Measurements from ENCODE around the gene USP3. TPM values are rescaled to one million over a fixed set of nuclear protein-coding genes. Genes with fewer than 3 reads are reported as not detected.

Gene USP3
- total RNA-seq, 1 experiment from 2014 or later = 54.2 TPM

- peaks cover 15% of the 10 kb centered on the region for H3K4me1 ChIP-seq
- H3K9me3 Mint-ChIP-seq (ENCODE audit: unreplicated experiment) = no peaks in the 10 kb centered on the region
- no TSS peak for BruUV-seq (replicated peaks)
- ChIA-PET CTCF (interaction anchor here (0.6 kb wide), 1 partner anchor 203 kb away, joined by 3 read pairs; no protein-coding TSS in a partner anchor), POLR2A (no interaction called here)
- TF ChIP-seq, protein P1, sequence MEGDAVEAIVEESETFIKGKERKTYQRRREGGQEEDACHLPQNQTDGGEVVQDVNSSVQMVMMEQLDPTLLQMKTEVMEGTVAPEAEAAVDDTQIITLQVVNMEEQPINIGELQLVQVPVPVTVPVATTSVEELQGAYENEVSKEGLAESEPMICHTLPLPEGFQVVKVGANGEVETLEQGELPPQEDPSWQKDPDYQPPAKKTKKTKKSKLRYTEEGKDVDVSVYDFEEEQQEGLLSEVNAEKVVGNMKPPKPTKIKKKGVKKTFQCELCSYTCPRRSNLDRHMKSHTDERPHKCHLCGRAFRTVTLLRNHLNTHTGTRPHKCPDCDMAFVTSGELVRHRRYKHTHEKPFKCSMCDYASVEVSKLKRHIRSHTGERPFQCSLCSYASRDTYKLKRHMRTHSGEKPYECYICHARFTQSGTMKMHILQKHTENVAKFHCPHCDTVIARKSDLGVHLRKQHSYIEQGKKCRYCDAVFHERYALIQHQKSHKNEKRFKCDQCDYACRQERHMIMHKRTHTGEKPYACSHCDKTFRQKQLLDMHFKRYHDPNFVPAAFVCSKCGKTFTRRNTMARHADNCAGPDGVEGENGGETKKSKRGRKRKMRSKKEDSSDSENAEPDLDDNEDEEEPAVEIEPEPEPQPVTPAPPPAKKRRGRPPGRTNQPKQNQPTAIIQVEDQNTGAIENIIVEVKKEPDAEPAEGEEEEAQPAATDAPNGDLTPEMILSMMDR (IDR thresholded peaks at IDR 0.05; ENCODE audit: insufficient read depth in 1 of 2, low read depth in 1 of 2, low read length in 1 of 2, severe bottlenecking in 1 of 2, unreplicated experiment in 1 of 2) = no peak
- no peaks in the 10 kb centered on the region for H3K9me3 ChIP-seq
- no peak overlapping the region for H3K4me3 Mint-ChIP-seq (ENCODE audit: unreplicated experiment)
- H3K27me3 ChIP-seq (replicated peaks; ENCODE audit: control insufficient read depth, insufficient read depth, low read length) = no peaks in the 10 kb centered on the region
- no peaks in the 10 kb centered on the region for H3K27me3 Mint-ChIP-seq (ENCODE audit: insufficient read depth, unreplicated experiment)
- peaks cover 22% of the 10 kb centered on the region for H3K4me1 Mint-ChIP-seq (ENCODE audit: low read depth, unreplicated experiment)
- no peak overlapping the region for H3K27ac Mint-ChIP-seq (ENCODE audit: unreplicated experiment)
- no peak overlapping the region for H3K4me3 ChIP-seq (ENCODE audit: low read depth, low read length)
- DNase-seq = no peak
- no peaks in the 10 kb centered on the region for H3K36me3 ChIP-seq (ENCODE audit: control insufficient read depth, insufficient read depth, low read length)
- peaks cover 6% of the 10 kb centered on the region for H3K36me3 Mint-ChIP-seq (ENCODE audit: insufficient read depth, unreplicated experiment)
- intact Hi-C loops (cut with micrococcal nuclease; ENCODE audit: unreplicated experiment) = no loop called here
Measured at GRCh38 chr15:63480441-63480821, 24.0 kb upstream of the USP3 start.

DNA sequence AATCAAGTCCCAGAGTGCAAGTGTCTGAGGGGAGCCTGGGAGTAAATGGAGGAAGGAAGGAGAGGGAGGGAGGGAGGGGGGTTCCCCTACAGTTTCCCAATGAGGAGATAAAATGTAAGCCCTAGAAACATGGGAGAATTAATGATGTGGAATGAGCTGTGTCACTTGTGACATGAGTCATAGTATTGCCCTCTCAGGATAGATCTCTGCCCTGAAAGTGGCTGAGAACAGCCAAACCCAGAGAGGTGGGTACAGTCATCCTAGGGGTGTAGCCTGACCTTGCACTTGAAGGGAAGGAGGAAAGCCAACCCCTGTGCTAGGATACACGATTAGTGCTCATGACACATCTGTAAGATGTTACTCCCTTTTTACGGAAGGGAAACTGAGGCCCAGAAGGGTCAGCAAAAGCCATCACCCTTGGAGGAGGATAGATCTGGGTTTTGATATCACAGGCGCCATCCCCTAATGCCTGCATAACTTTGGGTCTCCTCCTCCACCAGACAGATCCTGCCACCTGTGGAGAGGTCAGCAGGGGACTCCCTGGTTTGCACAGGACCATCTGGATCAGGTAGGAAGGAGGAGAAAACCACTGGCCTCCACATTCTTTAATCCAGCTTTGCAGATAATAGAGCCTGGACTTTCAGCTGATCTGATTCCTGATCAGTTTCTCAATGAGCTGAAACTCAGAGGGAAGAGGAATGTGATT, 23.1 kb upstream of the USP3 start:
- DNase-seq = no peak
- Mint-ChIP-seq H3K36me3 (ENCODE audit: insufficient read depth, unreplicated experiment) (peaks cover 2% of the 10 kb centered on the region), H3K4me3 (ENCODE audit: unreplicated experiment) (no peak overlapping the region), H3K9me3 (ENCODE audit: unreplicated experiment) (no peaks in the 10 kb centered on the region), H3K27ac (ENCODE audit: unreplicated experiment) (no peak overlapping the region), H3K4me1 (ENCODE audit: low read depth, unreplicated experiment) (peaks cover 16% of the 10 kb centered on the region), H3K27me3 (ENCODE audit: insufficient read depth, unreplicated experiment) (no peaks in the 10 kb centered on the region)
- TF ChIP-seq, protein P1 (IDR thresholded peaks at IDR 0.05; ENCODE audit: insufficient read depth in 1 of 2, low read depth in 1 of 2, low read length in 1 of 2, severe bottlenecking in 1 of 2, unreplicated experiment in 1 of 2) = no peak
- ChIA-PET POLR2A (no interaction called here), CTCF (interaction anchor here (0.6 kb wide), 1 partner anchor 202 kb away, joined by 3 read pairs; no protein-coding TSS in a partner anchor)
- no peaks in the 10 kb centered on the region for H3K27me3 ChIP-seq (replicated peaks; ENCODE audit: control insufficient read depth, insufficient read depth, low read length)
- peaks cover 6% of the 10 kb centered on the region for H3K4me1 ChIP-seq
- no peaks in the 10 kb centered on the region for H3K36me3 ChIP-seq (ENCODE audit: control insufficient read depth, insufficient read depth, low read length)
- no peaks in the 10 kb centered on the region for H3K9me3 ChIP-seq
- intact Hi-C loops (cut with micrococcal nuclease; ENCODE audit: unreplicated experiment) = no loop called here
- no peak overlapping the region for H3K4me3 ChIP-seq (ENCODE audit: low read depth, low read length)
- BruUV-seq (replicated peaks) = no TSS peak

GRCh38 chr15:63482874-63483323, 21.5 kb upstream of the USP3 start:
- Mint-ChIP-seq H3K27me3 (ENCODE audit: insufficient read depth, unreplicated experiment) (no peaks in the 10 kb centered on the region), H3K4me3 (ENCODE audit: unreplicated experiment) (no peak overlapping the region), H3K27ac (ENCODE audit: unreplicated experiment) (no peak overlapping the region), H3K4me1 (ENCODE audit: low read depth, unreplicated experiment) (peaks cover 18% of the 10 kb centered on the region), H3K9me3 (ENCODE audit: unreplicated experiment) (no peaks in the 10 kb centered on the region), H3K36me3 (ENCODE audit: insufficient read depth, unreplicated experiment) (peaks cover 5% of the 10 kb centered on the region)
- Histone ChIP-seq H3K27me3 (replicated peaks; ENCODE audit: control insufficient read depth, insufficient read depth, low read length) (no peaks in the 10 kb centered on the region), H3K9me3 (no peaks in the 10 kb centered on the region), H3K4me3 (ENCODE audit: low read depth, low read length) (no peak overlapping the region), H3K36me3 (ENCODE audit: control insufficient read depth, insufficient read depth, low read length) (no peaks in the 10 kb centered on the region), H3K4me1 (no peaks in the 10 kb centered on the region)
- no TSS peak for BruUV-seq (replicated peaks)
- POLR2A ChIA-PET = no interaction called here
- intact Hi-C loops (cut with micrococcal nuclease; ENCODE audit: unreplicated experiment) = no loop called here
- CTCF ChIA-PET = interaction anchor here (1.0 kb wide), 1 partner anchor 20 kb away, joined by 5 read pairs; no protein-coding TSS in a partner anchor
- TF ChIP-seq, protein P1 (IDR thresholded peaks at IDR 0.05; ENCODE audit: insufficient read depth in 1 of 2, low read depth in 1 of 2, low read length in 1 of 2, severe bottlenecking in 1 of 2, unreplicated experiment in 1 of 2) = no peak
- no peak for DNase-seq

Data from Caco-2 (cell line).